Activated CD4-positive, alpha-beta T cell treated with anti-CD3 and anti-CD28 coated beads, Interleukin-2, amount 10 ng/mL, durations not matched to agents 24 days and 14 days (primary cell): ENCODE data around the gene NEDD4. TPM values are rescaled to one million over a fixed set of nuclear protein-coding genes. Genes with fewer than 3 reads are reported as not detected.
A peak's percentile ranks its signal among the peaks of the same experiment; 100 is the strongest.
"Not testable (repeated sequence)": the region's sequence is repeated elsewhere in the genome, so short reads cannot be mapped to it uniquely, and the experiment has no call there.

Experiments
- DNase-seq: peaks from one replicate; pipeline ENCODE4 v3.0.0; 2022
- H3K27ac Mint-ChIP-seq: one replicate; pipeline ENCODE4 v1.8.0; 2022; ENCODE audit warnings: mild to moderate bottlenecking, mixed read lengths
- H3K27me3 Mint-ChIP-seq: one replicate; pipeline ENCODE4 v1.8.0; 2022; ENCODE audit warnings: mixed read lengths
- H3K36me3 Mint-ChIP-seq: one replicate; pipeline ENCODE4 v1.8.0; 2022; ENCODE audit warnings: low read depth, mild to moderate bottlenecking, mixed read lengths
- H3K4me1 Mint-ChIP-seq: one replicate; pipeline ENCODE4 v1.8.0; 2021; ENCODE audit warnings: mixed read lengths
- H3K4me3 Mint-ChIP-seq: one replicate; pipeline ENCODE4 v1.8.0; 2022; ENCODE audit warnings: mild to moderate bottlenecking, moderate library complexity, mixed read lengths
- H3K9me3 Mint-ChIP-seq: one replicate; pipeline ENCODE4 v1.8.0; 2021; ENCODE audit warnings: mixed read lengths
- intact Hi-C: fragments of 100-400 bp; cut with micrococcal nuclease; formaldehyde crosslinking; loops from one replicate; pipeline ENCODE4 v1.15.1; 2023
- total RNA-seq: library from RNA; stranded (reverse); gene quantifications from 2 replicates; pipeline ENCODE4 v1.2.3, GENCODE V29; 2022

NEDD4 gene
- total RNA-seq, 1 donor from 2014 or later: 9.5 TPM

- intact Hi-C loops: no loop called here
- H3K27me3 Mint-ChIP-seq: no peaks in the 10 kb centered on the region
- no peaks in the 10 kb centered on the region for H3K9me3 Mint-ChIP-seq
- H3K4me3 Mint-ChIP-seq: no peak overlapping the region
- no peak for DNase-seq
- H3K4me1 Mint-ChIP-seq: peaks cover 2% of the 10 kb centered on the region
- no peak overlapping the region for H3K27ac Mint-ChIP-seq
- peaks cover 4% of the 10 kb centered on the region for H3K36me3 Mint-ChIP-seq
Measured at GRCh38 chr15:55835866-55836265, 157.5 kb downstream of the NEDD4 start.

- Mint-ChIP-seq H3K4me3 (no peak overlapping the region), H3K27ac (no peak overlapping the region), H3K27me3 (no peaks in the 10 kb centered on the region), H3K4me1 (peaks cover 15% of the 10 kb centered on the region), H3K36me3 (peaks cover 4% of the 10 kb centered on the region), H3K9me3 (no peaks in the 10 kb centered on the region)
- intact Hi-C loops: no loop called here
- DNase-seq: no peak
Measured at GRCh38 chr15:55834331-55834730, 159.1 kb downstream of the NEDD4 start.

- intact Hi-C loops: no loop called here
- Mint-ChIP-seq H3K9me3 (no peaks in the 10 kb centered on the region), H3K36me3 (peaks cover 2% of the 10 kb centered on the region), H3K4me3 (peak overlapping the region; percentile 22), H3K27me3 (no peaks in the 10 kb centered on the region), H3K27ac (peak overlapping the region; percentile 64), H3K4me1 (peaks cover 21% of the 10 kb centered on the region)
- DNase-seq: peak; percentile 70
Measured at GRCh38 chr15:55829826-55830225, 163.6 kb downstream of the NEDD4 start.

- no peak for DNase-seq
- Mint-ChIP-seq H3K27me3 (no peaks in the 10 kb centered on the region), H3K36me3 (peaks cover 2% of the 10 kb centered on the region), H3K4me1 (peaks cover 21% of the 10 kb centered on the region), H3K27ac (no peak overlapping the region), H3K4me3 (no peak overlapping the region), H3K9me3 (no peaks in the 10 kb centered on the region)
- intact Hi-C loops: no loop called here
Measured at GRCh38 chr15:55827955-55828354, 165.5 kb downstream of the NEDD4 start.

- DNase-seq: no peak
- H3K27me3 Mint-ChIP-seq: no peaks in the 10 kb centered on the region
Measured at GRCh38 chr15:55827204-55827603, 166.2 kb downstream of the NEDD4 start.

GRCh38 chr15:55824857-55825613, 168.4 kb downstream of the NEDD4 start:
- intact Hi-C loops: no loop called here
- H3K27ac Mint-ChIP-seq: no peak overlapping the region
- no peak overlapping the region for H3K4me3 Mint-ChIP-seq
- no peaks in the 10 kb centered on the region for H3K9me3 Mint-ChIP-seq
- no peaks in the 10 kb centered on the region for H3K36me3 Mint-ChIP-seq
- no peak for DNase-seq
- peaks cover 14% of the 10 kb centered on the region for H3K4me1 Mint-ChIP-seq
- H3K27me3 Mint-ChIP-seq: no peaks in the 10 kb centered on the region

More at GRCh38 chr15:55827204-55827603, 166.2 kb downstream of the NEDD4 start:
- intact Hi-C loops: no loop called here
- H3K27ac Mint-ChIP-seq: no peak overlapping the region
- no peaks in the 10 kb centered on the region for H3K9me3 Mint-ChIP-seq
- no peak overlapping the region for H3K4me3 Mint-ChIP-seq
- H3K36me3 Mint-ChIP-seq: peaks cover 2% of the 10 kb centered on the region
- peaks cover 21% of the 10 kb centered on the region for H3K4me1 Mint-ChIP-seq

- H3K4me1 Mint-ChIP-seq: peaks cover 6% of the 10 kb centered on the region
- H3K4me3 Mint-ChIP-seq: no peak overlapping the region
- H3K27ac Mint-ChIP-seq: no peak overlapping the region
- no peaks in the 10 kb centered on the region for H3K9me3 Mint-ChIP-seq
- intact Hi-C loops: no loop called here
- no peak for DNase-seq
- H3K36me3 Mint-ChIP-seq: no peaks in the 10 kb centered on the region
- H3K27me3 Mint-ChIP-seq: peaks cover 2% of the 10 kb centered on the region
Measured at GRCh38 chr15:55823699-55824340, 169.6 kb downstream of the NEDD4 start.

GRCh38 chr15:55823191-55823670, 170.2 kb downstream of the NEDD4 start:
- no peaks in the 10 kb centered on the region for H3K9me3 Mint-ChIP-seq
- H3K4me1 Mint-ChIP-seq: peaks cover 3% of the 10 kb centered on the region
- H3K27ac Mint-ChIP-seq: no peak overlapping the region
- peaks cover 3% of the 10 kb centered on the region for H3K27me3 Mint-ChIP-seq
- H3K4me3 Mint-ChIP-seq: no peak overlapping the region
- intact Hi-C loops: no loop called here
- DNase-seq: no peak
- no peaks in the 10 kb centered on the region for H3K36me3 Mint-ChIP-seq

- H3K9me3 Mint-ChIP-seq, H3K27me3 Mint-ChIP-seq, H3K4me3 Mint-ChIP-seq, DNase-seq, H3K27ac Mint-ChIP-seq, H3K4me1 Mint-ChIP-seq, H3K36me3 Mint-ChIP-seq, intact Hi-C loops: not testable (repeated sequence)
Measured at GRCh38 chr15:55821740-55822139, 171.7 kb downstream of the NEDD4 start.

- peaks cover 3% of the 10 kb centered on the region for H3K27me3 Mint-ChIP-seq
- no peak for DNase-seq
- intact Hi-C loops: no loop called here
- no peaks in the 10 kb centered on the region for H3K4me1 Mint-ChIP-seq
- H3K27ac Mint-ChIP-seq: no peak overlapping the region
- no peak overlapping the region for H3K4me3 Mint-ChIP-seq
- no peaks in the 10 kb centered on the region for H3K36me3 Mint-ChIP-seq
- H3K9me3 Mint-ChIP-seq: no peaks in the 10 kb centered on the region
Measured at GRCh38 chr15:55820043-55820442, 173.4 kb downstream of the NEDD4 start.

- Mint-ChIP-seq H3K9me3 (no peaks in the 10 kb centered on the region), H3K36me3 (no peaks in the 10 kb centered on the region), H3K4me3 (no peak overlapping the region), H3K27ac (no peak overlapping the region), H3K27me3 (peaks cover 3% of the 10 kb centered on the region), H3K4me1 (no peaks in the 10 kb centered on the region)
- no peak for DNase-seq
- intact Hi-C loops: no loop called here
Measured at GRCh38 chr15:55819397-55820034, 173.9 kb downstream of the NEDD4 start.

- H3K27me3 Mint-ChIP-seq: peaks cover 3% of the 10 kb centered on the region
- no peak overlapping the region for H3K4me3 Mint-ChIP-seq
- no peak for DNase-seq
- H3K4me1 Mint-ChIP-seq: no peaks in the 10 kb centered on the region
- no peaks in the 10 kb centered on the region for H3K9me3 Mint-ChIP-seq
- H3K27ac Mint-ChIP-seq: no peak overlapping the region
- intact Hi-C loops: no loop called here
- H3K36me3 Mint-ChIP-seq: no peaks in the 10 kb centered on the region
Measured at GRCh38 chr15:55816017-55816416, 177.4 kb downstream of the NEDD4 start.

GRCh38 chr15:55802600-55803376, 190.6 kb downstream of the NEDD4 start:
- DNase-seq: no peak
- no peak overlapping the region for H3K27ac Mint-ChIP-seq
- intact Hi-C loops: no loop called here
- H3K9me3 Mint-ChIP-seq: no peaks in the 10 kb centered on the region
- H3K4me3 Mint-ChIP-seq: no peak overlapping the region
- H3K36me3 Mint-ChIP-seq: no peaks in the 10 kb centered on the region
- no peaks in the 10 kb centered on the region for H3K4me1 Mint-ChIP-seq
- H3K27me3 Mint-ChIP-seq: peaks cover 15% of the 10 kb centered on the region
